ENCODE data around the gene PBOV1. TPM values are rescaled to one million over a fixed set of nuclear protein-coding genes. Genes with fewer than 3 reads are reported as not detected.

PBOV1 gene
- total RNA-seq, 4 donors from 2014 or later, result not detected

DNA sequence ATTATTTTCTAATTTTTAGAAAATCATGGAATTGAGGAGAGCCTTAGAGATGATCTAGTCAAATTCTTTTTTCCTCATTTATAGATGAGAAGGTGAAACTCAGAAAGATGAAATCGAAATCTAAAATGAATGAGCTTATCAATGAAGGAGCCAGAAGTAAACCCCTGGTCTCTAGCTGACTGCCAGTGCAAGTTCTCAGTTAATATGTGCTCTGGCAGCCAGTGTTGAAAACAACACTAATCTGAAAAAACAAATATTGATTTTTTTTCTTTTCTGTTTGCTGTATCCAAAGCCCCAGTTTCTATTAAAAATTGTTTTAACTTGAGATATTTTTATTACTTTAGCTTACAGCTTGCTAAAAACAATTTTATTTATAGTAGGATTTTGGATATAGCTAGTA lies 21.5 kb upstream of the PBOV1 start:
- Histone ChIP-seq H3K36me3 (no peaks in the 10 kb centered on the region), H3K4me1 (no peaks in the 10 kb centered on the region), H3K27ac (no peak overlapping the region), H3K4me3 (no peak overlapping the region), H3K9me3 (no peaks in the 10 kb centered on the region), H3K27me3 (no peaks in the 10 kb centered on the region)
- TF ChIP-seq EP300 (IDR thresholded peaks at IDR 0.05) (no peak), POLR2A (IDR thresholded peaks at IDR 0.05) (no peak)
- TF ChIP-seq, protein P1, sequence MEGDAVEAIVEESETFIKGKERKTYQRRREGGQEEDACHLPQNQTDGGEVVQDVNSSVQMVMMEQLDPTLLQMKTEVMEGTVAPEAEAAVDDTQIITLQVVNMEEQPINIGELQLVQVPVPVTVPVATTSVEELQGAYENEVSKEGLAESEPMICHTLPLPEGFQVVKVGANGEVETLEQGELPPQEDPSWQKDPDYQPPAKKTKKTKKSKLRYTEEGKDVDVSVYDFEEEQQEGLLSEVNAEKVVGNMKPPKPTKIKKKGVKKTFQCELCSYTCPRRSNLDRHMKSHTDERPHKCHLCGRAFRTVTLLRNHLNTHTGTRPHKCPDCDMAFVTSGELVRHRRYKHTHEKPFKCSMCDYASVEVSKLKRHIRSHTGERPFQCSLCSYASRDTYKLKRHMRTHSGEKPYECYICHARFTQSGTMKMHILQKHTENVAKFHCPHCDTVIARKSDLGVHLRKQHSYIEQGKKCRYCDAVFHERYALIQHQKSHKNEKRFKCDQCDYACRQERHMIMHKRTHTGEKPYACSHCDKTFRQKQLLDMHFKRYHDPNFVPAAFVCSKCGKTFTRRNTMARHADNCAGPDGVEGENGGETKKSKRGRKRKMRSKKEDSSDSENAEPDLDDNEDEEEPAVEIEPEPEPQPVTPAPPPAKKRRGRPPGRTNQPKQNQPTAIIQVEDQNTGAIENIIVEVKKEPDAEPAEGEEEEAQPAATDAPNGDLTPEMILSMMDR (IDR thresholded peaks at IDR 0.05), result no peak
- 85 to 92% methylated on average over 1 of the region's 1 CpG for WGBS, 2 donors
- no peak for DNase-seq (ENCODE audit: low spot score in 2 of 2)

DNA sequence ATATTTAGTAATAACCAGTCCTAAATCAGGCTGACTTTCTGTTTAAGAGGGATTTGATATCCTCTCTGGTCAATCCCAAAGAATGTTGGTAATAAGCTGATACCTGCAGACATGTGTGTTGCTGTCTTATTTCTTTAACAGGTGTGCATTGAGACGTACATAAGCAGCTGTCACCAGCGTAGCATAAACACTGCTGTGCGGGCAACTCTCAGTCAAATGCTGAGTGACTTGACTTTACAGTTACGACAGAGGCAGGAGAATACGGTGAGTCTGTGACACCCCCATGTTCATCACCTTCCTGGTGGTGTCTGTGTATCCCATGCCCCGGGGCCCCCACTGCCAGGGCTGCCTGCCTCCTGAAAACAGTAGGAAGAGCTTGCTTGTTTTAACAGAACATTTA lies 20.1 kb upstream of the PBOV1 start:
- H3K27me3 ChIP-seq, result no peaks in the 10 kb centered on the region
- no peak overlapping the region for H3K4me3 ChIP-seq
- H3K9me3 ChIP-seq, result no peaks in the 10 kb centered on the region
- H3K27ac ChIP-seq, result no peak overlapping the region
- H3K4me1 ChIP-seq, result no peaks in the 10 kb centered on the region
- 87 to 88% methylated on average over 6 of the region's 6 CpGs for WGBS, 2 donors
- no peaks in the 10 kb centered on the region for H3K36me3 ChIP-seq
- no peak for DNase-seq (ENCODE audit: low spot score in 2 of 2)
- TF ChIP-seq EP300 (IDR thresholded peaks at IDR 0.05) (no peak), POLR2A (IDR thresholded peaks at IDR 0.05) (no peak)
- TF ChIP-seq, protein P1 (IDR thresholded peaks at IDR 0.05), result no peak

DNA sequence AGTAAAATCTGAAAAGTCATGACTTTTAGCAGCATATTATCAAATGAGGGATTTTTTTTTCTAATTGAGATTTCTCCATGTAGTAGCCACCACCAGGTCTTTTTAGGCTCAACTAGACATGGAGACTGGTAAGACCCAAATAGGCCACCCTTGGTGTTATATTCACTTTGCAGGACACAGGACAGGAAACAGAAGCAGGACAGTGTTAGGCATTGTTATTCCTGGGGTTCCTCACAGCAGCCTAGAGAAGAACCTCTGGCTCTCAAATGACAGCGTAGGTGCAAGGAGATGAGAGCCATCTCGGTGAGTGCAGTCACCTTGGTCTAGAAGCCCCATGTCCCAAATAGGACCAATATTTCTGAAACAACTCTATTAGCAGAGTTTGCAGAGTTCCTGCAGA lies 19.2 kb upstream of the PBOV1 start:
- Histone ChIP-seq H3K4me3 (no peak overlapping the region), H3K4me1 (no peaks in the 10 kb centered on the region), H3K9me3 (no peaks in the 10 kb centered on the region), H3K36me3 (no peaks in the 10 kb centered on the region), H3K27me3 (no peaks in the 10 kb centered on the region), H3K27ac (no peak overlapping the region)
- TF ChIP-seq, protein P1 (IDR thresholded peaks at IDR 0.05), result no peak
- TF ChIP-seq EP300 (IDR thresholded peaks at IDR 0.05), result no peak
- no peak for TF ChIP-seq POLR2A (IDR thresholded peaks at IDR 0.05)
- DNase-seq (ENCODE audit: low spot score in 2 of 2), result no peak
- WGBS, 2 donors, result 87 to 92% methylated on average over 2 of the region's 2 CpGs

DNA sequence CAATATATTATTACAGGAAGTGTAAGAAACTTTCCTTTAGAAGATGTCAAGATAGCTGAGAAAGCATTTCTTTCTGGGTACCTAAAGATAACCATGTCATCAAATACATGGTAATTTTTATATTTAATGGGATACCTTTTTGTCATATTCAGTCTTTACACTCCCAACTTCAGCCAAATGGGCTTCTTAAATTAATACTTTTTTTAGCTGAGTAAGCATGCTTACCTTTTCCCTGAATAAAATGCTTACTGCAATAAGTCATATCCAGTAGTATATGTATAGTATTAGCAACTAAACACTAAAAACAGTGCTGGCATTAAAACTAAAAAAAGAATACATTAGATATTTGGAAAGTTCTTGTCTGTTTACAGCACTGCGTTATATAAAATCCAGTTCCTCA lies 17.4 kb upstream of the PBOV1 start:
- Histone ChIP-seq H3K4me1 (no peaks in the 10 kb centered on the region), H3K27me3 (no peaks in the 10 kb centered on the region), H3K4me3 (no peak overlapping the region), H3K9me3 (no peaks in the 10 kb centered on the region), H3K27ac (no peak overlapping the region), H3K36me3 (no peaks in the 10 kb centered on the region)
- no peak for DNase-seq (ENCODE audit: low spot score in 2 of 2)
- TF ChIP-seq, protein P1 (IDR thresholded peaks at IDR 0.05), result no peak
- TF ChIP-seq EP300 (IDR thresholded peaks at IDR 0.05) (no peak), POLR2A (IDR thresholded peaks at IDR 0.05) (no peak)
- WGBS, 2 donors, result 63 to 71% methylated on average over 1 of the region's 1 CpG

DNA sequence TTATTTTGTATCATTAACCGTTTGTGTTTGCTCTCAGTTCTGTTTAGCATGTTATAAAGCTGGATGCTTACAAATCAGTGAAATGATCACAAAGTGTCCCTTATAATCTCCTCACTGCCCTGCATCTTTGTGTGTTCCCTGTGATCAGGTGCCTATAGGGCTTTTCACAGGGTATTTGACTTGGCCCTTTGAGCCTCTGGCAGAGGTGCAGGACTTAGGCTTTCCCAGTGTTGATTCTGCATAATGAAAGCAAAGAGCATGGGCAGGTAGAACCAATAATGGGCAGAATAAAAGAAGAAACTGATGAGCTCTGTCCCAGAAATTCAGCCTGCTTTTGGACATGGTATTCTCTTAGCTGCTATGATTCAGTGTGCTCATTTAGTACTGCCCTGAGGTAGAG lies 16.9 kb upstream of the PBOV1 start:
- Histone ChIP-seq H3K4me1 (no peaks in the 10 kb centered on the region), H3K36me3 (no peaks in the 10 kb centered on the region), H3K27me3 (no peaks in the 10 kb centered on the region), H3K27ac (no peak overlapping the region), H3K4me3 (no peak overlapping the region), H3K9me3 (no peaks in the 10 kb centered on the region)
- DNase-seq (ENCODE audit: low spot score in 2 of 2), result no peak
- TF ChIP-seq POLR2A (IDR thresholded peaks at IDR 0.05), result no peak
- WGBS, 2 donors, result 74 to 80% methylated on average over 1 of the region's 1 CpG

DNA sequence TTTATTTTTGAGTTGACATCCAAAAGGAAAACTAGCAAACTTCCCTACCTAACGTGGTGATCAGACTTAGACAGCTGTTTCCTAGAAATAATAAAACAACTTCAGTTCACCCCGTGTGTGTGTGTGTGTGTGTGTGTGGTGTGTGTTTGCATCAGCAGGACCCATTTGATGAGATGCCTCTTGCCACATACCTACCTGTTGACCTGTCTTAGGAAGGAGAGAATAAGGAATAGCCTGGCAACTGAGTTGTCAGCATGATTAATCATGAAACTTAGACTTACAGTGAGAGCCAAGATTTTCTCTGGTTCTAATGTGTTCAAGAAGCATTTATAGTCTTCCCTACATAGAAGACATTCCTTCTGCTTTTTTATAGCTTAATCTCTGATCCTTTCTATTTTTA lies 16.1 kb upstream of the PBOV1 start:
- WGBS, 2 donors, result 59 to 89% methylated on average over 2 of the region's 2 CpGs
- no peak overlapping the region for H3K27ac ChIP-seq

More for the DNA sequence above, 16.1 kb upstream of the PBOV1 start:
- DNase-seq (ENCODE audit: low spot score in 2 of 2), result no peak
- H3K4me1 ChIP-seq, result no peaks in the 10 kb centered on the region
- H3K4me3 ChIP-seq, result no peak overlapping the region
- TF ChIP-seq, protein P1 (IDR thresholded peaks at IDR 0.05), result no peak
- TF ChIP-seq POLR2A (IDR thresholded peaks at IDR 0.05) (no peak), EP300 (IDR thresholded peaks at IDR 0.05) (no peak)
- no peaks in the 10 kb centered on the region for H3K9me3 ChIP-seq
- no peaks in the 10 kb centered on the region for H3K27me3 ChIP-seq
- H3K36me3 ChIP-seq, result no peaks in the 10 kb centered on the region

Data from tibial nerve (tissue), 4 donors.